CD4-positive, alpha-beta T cell (primary cell): ENCODE results near the gene ZNF697. TPM values are rescaled to one million over a fixed set of nuclear protein-coding genes. Genes with fewer than 3 reads are reported as not detected.
"Not testable (repeated sequence)": the region's sequence is repeated elsewhere in the genome, so short reads cannot be mapped to it uniquely, and the experiment has no call there.

ENCODE experiments used
- ATAC-seq: fragments of 200-7000 bp; cut with Tn5 transposase; one replicate; pipeline ENCODE4 v1.10.0; 2022; ENCODE audit warnings: mild to moderate bottlenecking; ENCODE audit not compliant: poor library complexity
- CTCF ChIA-PET: fragments of 350-600 bp; sonication (Branson Sonifier 250); formaldehyde crosslinking; loops from one replicate; lab custom pipeline; 2021; ENCODE audit warnings: antibody characterized with exemption, inconsistent platforms; lab: Charles Lee
- POLR2A ChIA-PET: fragments of 350-600 bp; sonication (Branson Sonifier 250); formaldehyde crosslinking; loops from one replicate; lab custom pipeline; 2021; ENCODE audit warnings: antibody characterized with exemption, inconsistent platforms; lab: Charles Lee
- DNase-seq, 14 experiments: peaks; one replicate each; pipeline ENCODE4 v3.0.0-alpha.2; 2013 to 2020; ENCODE audit warnings: mixed read lengths in 2 of 14
- H3K27ac ChIP-seq, 2 donors: one replicate each; pipeline versions ENCODE4 v1.5.1 to v1.7.0; 2013; ENCODE audit warnings: low read length in 2 of 2, low read depth in 1 of 2, mild to moderate bottlenecking in 1 of 2
- H3K27me3 ChIP-seq, 2 experiments: 1 replicate in 1 of 2; 2 replicates in 1 of 2; pipeline versions ENCODE4 v1.6.1 to v1.7.0; 2013; ENCODE audit warnings: low read length in 2 of 2, control low read depth in 1 of 2, mild to moderate bottlenecking in 1 of 2, moderate library complexity in 1 of 2; ENCODE audit not compliant: insufficient read depth in 2 of 2, control insufficient read depth in 1 of 2
- H3K36me3 ChIP-seq: one replicate; pipeline ENCODE4 v1.6.1; 2013; ENCODE audit warnings: low read length, control low read depth; ENCODE audit not compliant: insufficient read depth
- H3K4me1 ChIP-seq: one replicate; pipeline ENCODE4 v1.6.1; 2013; ENCODE audit warnings: low read length, control low read depth; ENCODE audit not compliant: insufficient read depth
- H3K4me3 ChIP-seq: one replicate; pipeline ENCODE4 v1.5.1; 2013; ENCODE audit warnings: mild to moderate bottlenecking, low read length, moderate library complexity
- H3K9me3 ChIP-seq, 2 experiments: 1 replicate in 1 of 2; 2 replicates in 1 of 2; pipeline versions ENCODE4 v1.6.1 to v1.7.0; 2013; ENCODE audit warnings: low read length in 2 of 2, mild to moderate bottlenecking in 2 of 2, control low read depth in 1 of 2, moderate library complexity in 1 of 2; ENCODE audit not compliant: control insufficient read depth in 1 of 2, insufficient read depth in 1 of 2
- H3K27ac Mint-ChIP-seq: one replicate; pipeline ENCODE4 v1.8.0; 2020; ENCODE audit warnings: mixed read lengths
- H3K27me3 Mint-ChIP-seq: one replicate; pipeline ENCODE4 v1.8.0; 2021; ENCODE audit warnings: mixed read lengths
- H3K36me3 Mint-ChIP-seq: one replicate; pipeline ENCODE4 v1.8.0; 2021; ENCODE audit warnings: low read depth, mixed read lengths
- H3K4me1 Mint-ChIP-seq: one replicate; pipeline ENCODE4 v1.8.0; 2021; ENCODE audit warnings: low read depth, mixed read lengths
- H3K4me3 Mint-ChIP-seq: one replicate; pipeline ENCODE4 v1.8.0; 2020; ENCODE audit warnings: mild to moderate bottlenecking, mixed read lengths
- H3K9me3 Mint-ChIP-seq: one replicate; pipeline ENCODE4 v1.8.0; 2020; ENCODE audit warnings: mixed read lengths
- CTCF ChIP-seq: fragments of 200-600 bp; IDR thresholded peaks from one replicate; pipeline ENCODE4 v1.8.0; 2022; ENCODE audit warnings: antibody characterized with exemption, mild to moderate bottlenecking
- intact Hi-C, 2 experiments: fragments of 100-400 bp; cut with DNase I in 1 of 2; cut with micrococcal nuclease in 1 of 2; formaldehyde crosslinking; loops; one replicate each; pipeline versions ENCODE4 v1.15.1 to v1.9.0; 2023 to 2025; cut with DNase I, micrococcal nuclease
- polyA plus RNA-seq, 2 donors: library from polyadenylated mRNA; unstranded; fragments of 120-200 nt; gene quantifications; one replicate each; pipeline ENCODE4 v1.2.1, GENCODE V29; 2013
- total RNA-seq, 174 experiments: library from RNA in 2 of 174; stranded (reverse) in 2 of 174; gene quantifications; one replicate each; pipeline ENCODE4 v1.2.3 and lab custom pipeline; 2021 to 2026

The ZNF697 gene
- total RNA-seq, result under 1 TPM; 0.05 to 0.06 TPM
- 0.21 TPM for polyA plus RNA-seq (2013, experiment 1 of 2)
- 0.38 TPM for polyA plus RNA-seq (2013, experiment 2 of 2)
- 0 to 4.9 (median 0.39) reads per million in 172 experiments for total RNA-seq (lab: John Stamatoyannopoulos, UW)

GRCh38 chr1:119647734-119648619 is at the start of gene ZNF697:
TSS of gene ZNF697 (minus strand) at chr1:119648266. CDS start at chr1:119626100, 22,166 bp downstream.
- ChIA-PET CTCF (no interaction called here), POLR2A (no interaction called here)
- H3K9me3 Mint-ChIP-seq, result no peaks in the 10 kb centered on the region
- H3K36me3 Mint-ChIP-seq, result no peaks in the 10 kb centered on the region
- Histone ChIP-seq H3K27ac (no peak within 1 kb of the TSS), H3K9me3 (peaks cover 0 to 8% of the 10 kb centered on the region in 2 experiments), H3K4me1 (peaks cover 6% of the 10 kb centered on the region), H3K27me3 (peaks cover 30 to 58% of the 10 kb centered on the region in 2 experiments), H3K4me3 (peak within 1 kb of the TSS; percentile 38), H3K36me3 (no peaks in the 10 kb centered on the region)
- peaks cover 5% of the 10 kb centered on the region for H3K4me1 Mint-ChIP-seq
- no peak within 1 kb of the TSS for H3K27ac Mint-ChIP-seq
- peak in 8 of 14 experiments; percentile 4 to 61 (median 20) for DNase-seq
- intact Hi-C loops, result no loop called here
- peak; percentile 37 for ATAC-seq
- no peak for TF ChIP-seq CTCF
- H3K27me3 Mint-ChIP-seq, result peaks cover 88% of the 10 kb centered on the region
- H3K4me3 Mint-ChIP-seq, result peak within 1 kb of the TSS; percentile 43

- no peak overlapping the region for H3K27ac ChIP-seq
- POLR2A ChIA-PET, result no interaction called here
- no peaks in the 10 kb centered on the region for H3K4me1 ChIP-seq
- ATAC-seq, result no peak
- Mint-ChIP-seq H3K9me3 (peaks cover 9% of the 10 kb centered on the region), H3K4me1 (no peaks in the 10 kb centered on the region), H3K27me3 (peaks cover 54% of the 10 kb centered on the region), H3K4me3 (no peak overlapping the region), H3K36me3 (no peaks in the 10 kb centered on the region), H3K27ac (no peak overlapping the region)
- H3K27me3 ChIP-seq, result no peaks in the 10 kb centered on the region
- H3K4me3 ChIP-seq, result no peak overlapping the region
- H3K36me3 ChIP-seq, result no peaks in the 10 kb centered on the region
- H3K9me3 ChIP-seq, result peaks cover 10 to 14% of the 10 kb centered on the region in 2 experiments
- no peak for DNase-seq
- TF ChIP-seq CTCF, result no peak
- CTCF ChIA-PET, result no interaction called here
- intact Hi-C loops, result no loop called here
Measured at GRCh38 chr1:119697598-119697997, 49.5 kb upstream of the ZNF697 start.

GRCh38 chr1:119696863-119697262 is 48.8 kb upstream of the ZNF697 start:
- H3K27ac Mint-ChIP-seq, H3K4me3 ChIP-seq, POLR2A ChIA-PET, H3K27me3 ChIP-seq, H3K36me3 ChIP-seq, intact Hi-C loops, H3K9me3 Mint-ChIP-seq, H3K4me1 ChIP-seq, CTCF ChIA-PET, H3K27ac ChIP-seq, H3K4me1 Mint-ChIP-seq, ATAC-seq, DNase-seq, H3K36me3 Mint-ChIP-seq, H3K4me3 Mint-ChIP-seq: not testable (repeated sequence)
- peaks cover 50% of the 10 kb centered on the region for H3K27me3 Mint-ChIP-seq
- peaks cover 4 to 12% of the 10 kb centered on the region in 2 experiments for H3K9me3 ChIP-seq
